ELR (cell line): ENCODE data around the gene TMEM11.

Source experiments
- DNase-seq: peaks from one replicate; pipeline ENCODE4 v3.0.0-alpha.2; 2015; ENCODE audit warnings: low read depth

TMEM11 gene

GRCh38 chr17:21177854-21178600 is 35.9 kb downstream of the TMEM11 start:
- DNase-seq, result no peak

GRCh38 chr17:21177401-21177800 is 36.6 kb downstream of the TMEM11 start:
- DNase-seq, result no peak

- no peak for DNase-seq
Observed at GRCh38 chr17:21176773-21177395, 37.1 kb downstream of the TMEM11 start.

GRCh38 chr17:21174713-21175112 is 39.2 kb downstream of the TMEM11 start:
- DNase-seq, result no peak

- DNase-seq, result no peak
Observed at GRCh38 chr17:21174186-21174585, 39.8 kb downstream of the TMEM11 start.

- no peak for DNase-seq
Observed at GRCh38 chr17:21173543-21173942, 40.4 kb downstream of the TMEM11 start.

- DNase-seq, result no peak
Observed at GRCh38 chr17:21172846-21173245, 41.1 kb downstream of the TMEM11 start.

GRCh38 chr17:21171970-21172510 is 41.9 kb downstream of the TMEM11 start:
- DNase-seq, result no peak

- DNase-seq, result no peak
Observed at GRCh38 chr17:21171309-21171922, 42.5 kb downstream of the TMEM11 start.

GRCh38 chr17:21170809-21171208 is 43.2 kb downstream of the TMEM11 start:
- DNase-seq, result no peak

- no peak for DNase-seq
Observed at GRCh38 chr17:21169496-21169895, 44.5 kb downstream of the TMEM11 start.

GRCh38 chr17:21168555-21168865 is 45.5 kb downstream of the TMEM11 start:
- DNase-seq, result no peak

- no peak for DNase-seq
Observed at GRCh38 chr17:21167303-21167702, 46.7 kb downstream of the TMEM11 start.

- DNase-seq, result no peak
Observed at GRCh38 chr17:21166595-21167210, 47.3 kb downstream of the TMEM11 start.

GRCh38 chr17:21165922-21166594 is 47.9 kb downstream of the TMEM11 start:
- DNase-seq, result no peak

GRCh38 chr17:21164620-21165019 is 49.3 kb downstream of the TMEM11 start:
- no peak for DNase-seq

GRCh38 chr17:21164216-21164615 is 49.7 kb downstream of the TMEM11 start:
- no peak for DNase-seq

GRCh38 chr17:21163101-21163500 is 50.9 kb downstream of the TMEM11 start:
- DNase-seq, result no peak

- no peak for DNase-seq
Observed at GRCh38 chr17:21162394-21162775, 51.6 kb downstream of the TMEM11 start.

- no peak for DNase-seq
Observed at GRCh38 chr17:21161498-21162393, 52.2 kb downstream of the TMEM11 start.

GRCh38 chr17:21160401-21160800 is 53.6 kb downstream of the TMEM11 start:
- DNase-seq, result no peak
